Measurements from ENCODE around the gene CCN2.

CCN2 gene

GRCh38 chr6:131989036-131989435 lies 37.9 kb upstream of the CCN2 start:
- TF ChIP-seq EZH2 (IDR thresholded peaks at IDR 0.05; ENCODE audit: borderline replicate concordance, low read length) (no peak), CTCF (IDR thresholded peaks at IDR 0.05; ENCODE audit: low read length) (no peak)
- Histone ChIP-seq H3K9ac (ENCODE audit: low read length) (no peak overlapping the region), H3K9me3 (ENCODE audit: low read length) (no peaks in the 10 kb centered on the region), H3K4me1 (ENCODE audit: insufficient read depth, low read length, severe bottlenecking) (no peaks in the 10 kb centered on the region), H3K27me3 (ENCODE audit: insufficient read depth, low read length) (no peaks in the 10 kb centered on the region), H3K79me2 (ENCODE audit: insufficient read depth, low read length) (no peaks in the 10 kb centered on the region), H3K4me3 (ENCODE audit: low read depth, low read length, poor library complexity, severe bottlenecking) (no peak overlapping the region), H3K36me3 (ENCODE audit: insufficient read depth, low read length) (no peaks in the 10 kb centered on the region), H2AFZ (ENCODE audit: low read length) (no peak overlapping the region), H3F3A (ENCODE audit: insufficient read depth, low read length) (no peaks in the 10 kb centered on the region), H3K27ac (ENCODE audit: low read depth, low read length, poor library complexity, severe bottlenecking) (no peak overlapping the region), H3K9me2 (ENCODE audit: low read depth, low read length) (no peaks in the 10 kb centered on the region), H4K20me1 (ENCODE audit: insufficient read depth, low read length) (no peaks in the 10 kb centered on the region), H3K4me2 (ENCODE audit: low read length) (no peak overlapping the region)

- Histone ChIP-seq H2AFZ (ENCODE audit: low read length) (no peak overlapping the region), H3K36me3 (ENCODE audit: insufficient read depth, low read length) (no peaks in the 10 kb centered on the region), H3K79me2 (ENCODE audit: insufficient read depth, low read length) (no peaks in the 10 kb centered on the region), H4K20me1 (ENCODE audit: insufficient read depth, low read length) (no peaks in the 10 kb centered on the region), H3K9me2 (ENCODE audit: low read depth, low read length) (no peaks in the 10 kb centered on the region), H3K9me3 (ENCODE audit: low read length) (no peaks in the 10 kb centered on the region), H3K4me1 (ENCODE audit: insufficient read depth, low read length, severe bottlenecking) (no peaks in the 10 kb centered on the region), H3K27me3 (ENCODE audit: insufficient read depth, low read length) (no peaks in the 10 kb centered on the region), H3K27ac (ENCODE audit: low read depth, low read length, poor library complexity, severe bottlenecking) (no peak overlapping the region), H3F3A (ENCODE audit: insufficient read depth, low read length) (no peaks in the 10 kb centered on the region), H3K4me2 (ENCODE audit: low read length) (no peak overlapping the region), H3K4me3 (ENCODE audit: low read depth, low read length, poor library complexity, severe bottlenecking) (no peak overlapping the region), H3K9ac (ENCODE audit: low read length) (no peak overlapping the region)
- TF ChIP-seq CTCF (IDR thresholded peaks at IDR 0.05; ENCODE audit: low read length), result no peak
- no peak for TF ChIP-seq EZH2 (IDR thresholded peaks at IDR 0.05; ENCODE audit: borderline replicate concordance, low read length)
Measured at GRCh38 chr6:131982740-131983259, 31.6 kb upstream of the CCN2 start.

- no peak overlapping the region for H3K27ac ChIP-seq (ENCODE audit: low read depth, low read length, poor library complexity, severe bottlenecking)
- H3K9me2 ChIP-seq (ENCODE audit: low read depth, low read length), result no peaks in the 10 kb centered on the region
- H3K4me2 ChIP-seq (ENCODE audit: low read length), result no peak overlapping the region
- TF ChIP-seq EZH2 (IDR thresholded peaks at IDR 0.05; ENCODE audit: borderline replicate concordance, low read length) (no peak), CTCF (IDR thresholded peaks at IDR 0.05; ENCODE audit: low read length) (no peak)
- H3K9me3 ChIP-seq (ENCODE audit: low read length), result no peaks in the 10 kb centered on the region
- H2AFZ ChIP-seq (ENCODE audit: low read length), result no peak overlapping the region
- H3K9ac ChIP-seq (ENCODE audit: low read length), result no peak overlapping the region
- H3K36me3 ChIP-seq (ENCODE audit: insufficient read depth, low read length), result no peaks in the 10 kb centered on the region
- no peaks in the 10 kb centered on the region for H4K20me1 ChIP-seq (ENCODE audit: insufficient read depth, low read length)
- no peaks in the 10 kb centered on the region for H3K4me1 ChIP-seq (ENCODE audit: insufficient read depth, low read length, severe bottlenecking)
- H3F3A ChIP-seq (ENCODE audit: insufficient read depth, low read length), result no peaks in the 10 kb centered on the region
- H3K4me3 ChIP-seq (ENCODE audit: low read depth, low read length, poor library complexity, severe bottlenecking), result no peak overlapping the region
- H3K27me3 ChIP-seq (ENCODE audit: insufficient read depth, low read length), result no peaks in the 10 kb centered on the region
- no peaks in the 10 kb centered on the region for H3K79me2 ChIP-seq (ENCODE audit: insufficient read depth, low read length)
Measured at GRCh38 chr6:131981624-131981978, 30.4 kb upstream of the CCN2 start.
